HEK293 (cell line): ENCODE data around the gene MED28.

ENCODE experiments used
- CTCF ChIP-seq: fragments of 450-650 bp; formaldehyde crosslinking; IDR thresholded peaks from 2 replicates; pipeline ENCODE4 v1.5.1; 2016; ENCODE audit warnings: missing biosample characterization, missing genetic modification characterization
- REST ChIP-seq: fragments of 450-650 bp; formaldehyde crosslinking; IDR thresholded peaks from 2 replicates; pipeline ENCODE4 v1.5.1; 2016; ENCODE audit warnings: missing biosample characterization, missing genetic modification characterization
- SP2 ChIP-seq: fragments of 450-650 bp; formaldehyde crosslinking; IDR thresholded peaks from 2 replicates; pipeline ENCODE4 v1.5.1; 2016; ENCODE audit warnings: missing biosample characterization, missing genetic modification characterization
- TSHZ1 ChIP-seq: fragments of 450-650 bp; formaldehyde crosslinking; IDR thresholded peaks from 2 replicates; pipeline ENCODE4 v1.5.1; 2016; ENCODE audit warnings: missing biosample characterization, missing genetic modification characterization, borderline replicate concordance
- YY1 ChIP-seq: fragments of 450-650 bp; formaldehyde crosslinking; IDR thresholded peaks from 2 replicates; pipeline ENCODE4 v1.5.1; 2018; ENCODE audit warnings: missing biosample characterization, missing genetic modification characterization
- ZBTB20 ChIP-seq: fragments of 450-650 bp; formaldehyde crosslinking; IDR thresholded peaks from 2 replicates; pipeline ENCODE4 v1.5.1; 2016; ENCODE audit warnings: missing biosample characterization, missing genetic modification characterization
- ZNF157 ChIP-seq: fragments of 450-650 bp; formaldehyde crosslinking; IDR thresholded peaks from 2 replicates; pipeline ENCODE4 v1.5.1; 2016; ENCODE audit warnings: missing biosample characterization, missing genetic modification characterization
- ZNF335 ChIP-seq: fragments of 450-650 bp; formaldehyde crosslinking; conservative IDR thresholded peaks from 2 replicates; pipeline ENCODE4 v1.5.1; 2016; ENCODE audit warnings: missing biosample characterization, missing genetic modification characterization
- ZNF350 ChIP-seq: fragments of 450-650 bp; formaldehyde crosslinking; IDR thresholded peaks from 2 replicates; pipeline ENCODE4 v1.5.0; 2017; ENCODE audit warnings: missing biosample characterization, mild to moderate bottlenecking, missing genetic modification characterization
- ZNF530 ChIP-seq: fragments of 450-650 bp; formaldehyde crosslinking; IDR thresholded peaks from 2 replicates; pipeline ENCODE4 v1.5.1; 2016; ENCODE audit warnings: low read depth, missing biosample characterization, missing genetic modification characterization
- ZNF549 ChIP-seq: fragments of 450-650 bp; IDR thresholded peaks from 2 replicates; pipeline ENCODE4 v1.5.1; 2018; ENCODE audit warnings: missing biosample characterization, missing genetic modification characterization, mild to moderate bottlenecking, inconsistent platforms, moderate library complexity
- ZNF639 ChIP-seq: fragments of 450-650 bp; formaldehyde crosslinking; IDR thresholded peaks from 2 replicates; pipeline ENCODE4 v1.5.1; 2016; ENCODE audit warnings: missing biosample characterization, missing genetic modification characterization
- ZNF670 ChIP-seq: fragments of 450-650 bp; formaldehyde crosslinking; IDR thresholded peaks from 2 replicates; pipeline ENCODE4 v1.5.1; 2016; ENCODE audit warnings: missing biosample characterization, missing genetic modification characterization, low read depth

- TF ChIP-seq CTCF (tag by site-specific recombination) (no peak), ZNF670 (tag by site-specific recombination) (no peak), ZNF530 (tag by site-specific recombination) (no peak), SP2 (tag by site-specific recombination) (no peak), YY1 (tag by site-specific recombination) (no peak), ZNF335 (no peak), ZNF157 (no peak), ZNF639 (tag by site-specific recombination) (no peak), TSHZ1 (no peak), REST (tag by site-specific recombination) (no peak), ZNF549 (tag by site-specific recombination) (no peak), ZBTB20 (tag by site-specific recombination) (no peak), ZNF350 (no peak)
Observed at GRCh38 chr4:17647176-17647806, 32.9 kb downstream of the MED28 start.
